Measurements from ENCODE around the gene TELO2.

DNA sequence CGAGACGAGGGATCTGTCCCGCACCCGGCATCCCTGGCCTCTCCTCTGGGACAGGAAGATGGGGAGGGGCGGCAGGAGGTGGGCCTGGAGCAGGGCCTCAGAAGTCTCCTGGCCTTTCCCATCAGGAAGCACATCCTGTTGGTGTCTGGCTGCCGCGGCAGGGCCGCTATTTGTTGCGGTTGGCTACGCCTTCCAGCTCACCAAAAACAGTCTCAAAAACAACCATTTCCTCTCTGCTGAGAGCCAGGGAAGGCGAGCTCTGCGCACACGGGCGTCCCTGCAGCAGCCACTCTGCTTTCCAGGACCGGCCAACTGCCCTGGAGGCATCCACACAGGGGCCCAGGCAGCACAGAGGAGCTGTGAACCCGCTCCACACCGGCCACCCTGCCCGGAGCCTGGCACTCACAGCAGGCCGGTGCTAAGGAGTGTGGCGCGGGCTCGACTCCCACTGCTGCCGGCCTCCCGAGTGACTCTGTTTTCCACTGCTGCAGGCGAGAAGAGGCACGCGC, 40.3 kb downstream of the TELO2 start, which contains the start of gene TMEM204:
- TF ChIP-seq, protein P1, sequence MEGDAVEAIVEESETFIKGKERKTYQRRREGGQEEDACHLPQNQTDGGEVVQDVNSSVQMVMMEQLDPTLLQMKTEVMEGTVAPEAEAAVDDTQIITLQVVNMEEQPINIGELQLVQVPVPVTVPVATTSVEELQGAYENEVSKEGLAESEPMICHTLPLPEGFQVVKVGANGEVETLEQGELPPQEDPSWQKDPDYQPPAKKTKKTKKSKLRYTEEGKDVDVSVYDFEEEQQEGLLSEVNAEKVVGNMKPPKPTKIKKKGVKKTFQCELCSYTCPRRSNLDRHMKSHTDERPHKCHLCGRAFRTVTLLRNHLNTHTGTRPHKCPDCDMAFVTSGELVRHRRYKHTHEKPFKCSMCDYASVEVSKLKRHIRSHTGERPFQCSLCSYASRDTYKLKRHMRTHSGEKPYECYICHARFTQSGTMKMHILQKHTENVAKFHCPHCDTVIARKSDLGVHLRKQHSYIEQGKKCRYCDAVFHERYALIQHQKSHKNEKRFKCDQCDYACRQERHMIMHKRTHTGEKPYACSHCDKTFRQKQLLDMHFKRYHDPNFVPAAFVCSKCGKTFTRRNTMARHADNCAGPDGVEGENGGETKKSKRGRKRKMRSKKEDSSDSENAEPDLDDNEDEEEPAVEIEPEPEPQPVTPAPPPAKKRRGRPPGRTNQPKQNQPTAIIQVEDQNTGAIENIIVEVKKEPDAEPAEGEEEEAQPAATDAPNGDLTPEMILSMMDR (IDR thresholded peaks at IDR 0.05; ENCODE audit: low read depth, low read length) = no peak
- no peak for TF ChIP-seq EZH2phosphoT487 (IDR thresholded peaks at IDR 0.05; ENCODE audit: low read depth)
